Panc1 (cell line): ENCODE results near the gene CSNK2A1. TPM values are rescaled to one million over a fixed set of nuclear protein-coding genes. Genes with fewer than 3 reads are reported as not detected.

Source experiments
- ATAC-seq: fragments of 200-7000 bp; cut with Tn5 transposase; 2 replicates; pipeline ENCODE4 v1.9.1; 2020; ENCODE audit warnings: mild to moderate bottlenecking, moderate library complexity
- BruUV-seq: library from RNA; stranded (reverse); fragments of 400-500 nt; replicated peaks from 2 replicates; lab custom pipeline; 2021; lab: Mats Ljungman, UMichigan
- CTCF ChIA-PET: fragments of 300-600 bp; sonication (Branson Sonifier 250); formaldehyde crosslinking; loops from one replicate; lab custom pipeline; 2022; ENCODE audit warnings: antibody characterized with exemption; lab: Charles Lee
- POLR2A ChIA-PET: fragments of 300-600 bp; sonication (Branson Sonifier 250); formaldehyde crosslinking; loops from one replicate; lab custom pipeline; 2022; ENCODE audit warnings: antibody characterized with exemption; lab: Charles Lee
- DNase-seq: peaks from one replicate; pipeline ENCODE4 v3.0.0-alpha.2; 2010; ENCODE audit warnings: low read depth, low spot score
- H3K27ac ChIP-seq: 2 replicates; pipeline ENCODE4 v1.5.1; 2011; ENCODE audit warnings: mild to moderate bottlenecking, low read length, inconsistent platforms
- H3K27me3 ChIP-seq: fragments of 200-500 bp; sonication (Bioruptor generic); 2 replicates; pipeline ENCODE4 v1.6.0; 2014; ENCODE audit warnings: low read length, inconsistent platforms; ENCODE audit not compliant: control insufficient read depth, insufficient read depth
- H3K36me3 ChIP-seq: fragments of 200-500 bp; sonication (Bioruptor generic); 2 replicates; pipeline ENCODE4 v1.5.1; 2014; ENCODE audit warnings: inconsistent platforms, mild to moderate bottlenecking, low read length, moderate library complexity; ENCODE audit not compliant: control insufficient read depth, insufficient read depth
- H3K4me1 ChIP-seq: 2 replicates; pipeline ENCODE4 v1.5.1; 2011; ENCODE audit warnings: inconsistent platforms, mild to moderate bottlenecking, low read length, moderate library complexity; ENCODE audit not compliant: control insufficient read depth, insufficient read depth
- H3K4me3 ChIP-seq, 2 experiments: 2 replicates each; pipeline ENCODE4 v1.5.1; 2011 to 2012; ENCODE audit warnings: low read depth in 2 of 2, low read length in 2 of 2, mild to moderate bottlenecking in 2 of 2, inconsistent platforms in 1 of 2, moderate library complexity in 1 of 2
- H3K9me3 ChIP-seq: fragments of 200-500 bp; sonication (Bioruptor generic); 2 replicates; pipeline ENCODE4 v1.5.1; 2014; ENCODE audit warnings: low read depth, mild to moderate bottlenecking, inconsistent platforms, low read length, moderate library complexity; ENCODE audit not compliant: control insufficient read depth, insufficient read depth
- POLR2AphosphoS5 ChIP-seq: IDR thresholded peaks from 2 replicates; pipeline ENCODE4 v1.6.1; 2012; ENCODE audit warnings: mild to moderate bottlenecking, low read depth, low read length, moderate library complexity
- REST ChIP-seq, 2 experiments: IDR thresholded peaks; 2 replicates each; pipeline ENCODE4 v1.6.1; 2011 to 2012; ENCODE audit warnings: low read depth in 2 of 2, control low read depth in 1 of 2, low read length in 1 of 2, mild to moderate bottlenecking in 1 of 2, moderate library complexity in 1 of 2; ENCODE audit not compliant: insufficient read depth in 1 of 2
- SIN3A ChIP-seq: IDR thresholded peaks from 2 replicates; pipeline ENCODE4 v1.6.1; 2012; ENCODE audit warnings: low read depth, mild to moderate bottlenecking, low read length, moderate library complexity, borderline replicate concordance; ENCODE audit not compliant: insufficient read depth
- TCF7L2 ChIP-seq: IDR thresholded peaks from 2 replicates; pipeline ENCODE4 v1.6.1; 2011; ENCODE audit warnings: mild to moderate bottlenecking, low read depth, low read length, inconsistent platforms
- in situ Hi-C: cut with HindIII; loops from 2 replicates; pipeline ENCODE4 v1.10.0; 2016; ENCODE audit warnings: low sequenced_read_pairs, low pct_unique_long_range_greater_than_20kb
- intact Hi-C: fragments of 100-400 bp; cut with micrococcal nuclease; formaldehyde crosslinking; loops from one replicate; pipeline ENCODE4 v1.10.0; 2022; ENCODE audit not compliant: unreplicated experiment
- total RNA-seq: library from RNA; stranded (reverse); gene quantifications from one replicate; pipeline ENCODE4 v1.2.1, GENCODE V29; 2021; ENCODE audit not compliant: unreplicated experiment
- TF ChIP-seq, protein P1 (sequence below): fragments of 450-650 bp; IDR thresholded peaks from 2 replicates; pipeline ENCODE4 v1.5.1; 2017; ENCODE audit warnings: mild to moderate bottlenecking

CSNK2A1 gene
- total RNA-seq, 1 experiment from 2014 or later = 191 TPM

GRCh38 chr20:492159-492558, 51.4 kb downstream of the CSNK2A1 start:
- H3K4me1 ChIP-seq = no peaks in the 10 kb centered on the region
- H3K27me3 ChIP-seq = no peaks in the 10 kb centered on the region
- ATAC-seq (no peak), DNase-seq (no peak)
- no peak for TF ChIP-seq SIN3A
- no peak for TF ChIP-seq POLR2AphosphoS5
- TF ChIP-seq, protein P1, sequence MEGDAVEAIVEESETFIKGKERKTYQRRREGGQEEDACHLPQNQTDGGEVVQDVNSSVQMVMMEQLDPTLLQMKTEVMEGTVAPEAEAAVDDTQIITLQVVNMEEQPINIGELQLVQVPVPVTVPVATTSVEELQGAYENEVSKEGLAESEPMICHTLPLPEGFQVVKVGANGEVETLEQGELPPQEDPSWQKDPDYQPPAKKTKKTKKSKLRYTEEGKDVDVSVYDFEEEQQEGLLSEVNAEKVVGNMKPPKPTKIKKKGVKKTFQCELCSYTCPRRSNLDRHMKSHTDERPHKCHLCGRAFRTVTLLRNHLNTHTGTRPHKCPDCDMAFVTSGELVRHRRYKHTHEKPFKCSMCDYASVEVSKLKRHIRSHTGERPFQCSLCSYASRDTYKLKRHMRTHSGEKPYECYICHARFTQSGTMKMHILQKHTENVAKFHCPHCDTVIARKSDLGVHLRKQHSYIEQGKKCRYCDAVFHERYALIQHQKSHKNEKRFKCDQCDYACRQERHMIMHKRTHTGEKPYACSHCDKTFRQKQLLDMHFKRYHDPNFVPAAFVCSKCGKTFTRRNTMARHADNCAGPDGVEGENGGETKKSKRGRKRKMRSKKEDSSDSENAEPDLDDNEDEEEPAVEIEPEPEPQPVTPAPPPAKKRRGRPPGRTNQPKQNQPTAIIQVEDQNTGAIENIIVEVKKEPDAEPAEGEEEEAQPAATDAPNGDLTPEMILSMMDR = no peak
- no peak for TF ChIP-seq TCF7L2
- TF ChIP-seq REST (IDR thresholded peaks at IDR 0.05; ENCODE audit: insufficient read depth in 1 of 2, low read depth in 2 of 2, low read length in 1 of 2) = no peak
- no TSS peak for BruUV-seq
- H3K36me3 ChIP-seq = peaks cover 60% of the 10 kb centered on the region
- H3K27ac ChIP-seq = no peak overlapping the region
- in situ Hi-C loops (no loop called here), intact Hi-C loops (no loop called here)
- no peaks in the 10 kb centered on the region for H3K9me3 ChIP-seq
- POLR2A ChIA-PET = no interaction called here
- CTCF ChIA-PET = interaction anchor here (0.9 kb wide), 1 partner anchor 137 kb away, joined by 4 read pairs; no protein-coding TSS in a partner anchor
- H3K4me3 ChIP-seq = no peak overlapping the region

DNA sequence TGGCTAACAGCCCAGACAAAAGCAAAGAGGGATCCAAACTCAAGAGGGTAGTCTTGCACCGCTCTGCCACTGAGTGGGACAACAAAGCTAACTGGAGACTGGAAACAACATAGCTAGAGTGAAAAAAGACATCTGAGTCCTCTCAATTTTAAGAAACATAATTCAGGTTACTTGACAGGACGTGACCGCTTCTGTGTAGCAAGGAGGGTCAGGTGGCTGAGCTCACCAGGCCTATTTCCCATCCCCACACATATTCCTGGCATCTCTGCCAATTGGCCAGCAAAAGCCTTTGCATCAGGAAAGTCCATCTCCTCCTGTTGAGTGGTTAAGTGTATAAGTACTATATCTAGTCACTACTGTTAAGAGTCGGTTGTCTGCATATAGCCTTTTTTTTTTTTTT, 55.9 kb downstream of the CSNK2A1 start:
- no peak for TF ChIP-seq TCF7L2
- no peak for TF ChIP-seq SIN3A
- TF ChIP-seq REST (IDR thresholded peaks at IDR 0.05; ENCODE audit: insufficient read depth in 1 of 2, low read depth in 2 of 2, low read length in 1 of 2) = no peak
- TF ChIP-seq, protein P1 = no peak
- TF ChIP-seq POLR2AphosphoS5 = no peak
- BruUV-seq = no TSS peak

More for the DNA sequence above, 55.9 kb downstream of the CSNK2A1 start:
- Histone ChIP-seq H3K36me3 (peaks cover 56% of the 10 kb centered on the region), H3K27ac (no peak overlapping the region), H3K4me1 (no peaks in the 10 kb centered on the region), H3K27me3 (no peaks in the 10 kb centered on the region), H3K9me3 (no peaks in the 10 kb centered on the region), H3K4me3 (no peak overlapping the region)
- ATAC-seq (no peak), DNase-seq (no peak)
- intact Hi-C loops (no loop called here), in situ Hi-C loops (no loop called here)
- ChIA-PET CTCF (interaction anchor here (0.8 kb wide), 1 partner anchor 251 kb away, joined by 4 read pairs; no protein-coding TSS in a partner anchor), POLR2A (no interaction called here)
